Lower leg skin (tissue), 3 donors: ENCODE results near the gene TMEM117.

Source experiments
- CTCF ChIP-seq, 3 donors: fragments of 450-650 bp; IDR thresholded peaks; one replicate each; pipeline ENCODE4 v1.5.1; 2016; ENCODE audit warnings: antibody characterized with exemption in 3 of 3, mild to moderate bottlenecking in 3 of 3, moderate library complexity in 2 of 3
- POLR2A ChIP-seq, 2 donors: fragments of 450-650 bp; IDR thresholded peaks; one replicate each; pipeline ENCODE4 v1.6.1; 2016 to 2017; ENCODE audit warnings: antibody characterized with exemption in 2 of 2, mild to moderate bottlenecking in 1 of 2, moderate library complexity in 1 of 2

GRCh38 chr12:44206045-44206444, 370.2 kb downstream of the TMEM117 start:
- TF ChIP-seq POLR2A (IDR thresholded peaks at IDR 0.05) (no peak), CTCF (IDR thresholded peaks at IDR 0.05) (no peak)
